Measurements from ENCODE around the gene UBE2E2. TPM values are rescaled to one million over a fixed set of nuclear protein-coding genes. Genes with fewer than 3 reads are reported as not detected.

The UBE2E2 gene
- total and polyA plus RNA-seq, 2 of the 13 experiments (the other 11 are each of a cell fraction or from before 2014, with no cell fraction given): 0.77 to 1.5 TPM

- no peak for TF ChIP-seq STAT6 (CRISPR knock-in tag; IDR thresholded peaks at IDR 0.05; ENCODE audit: borderline replicate concordance)
Measured at GRCh38 chr3:23324745-23325144, 121.6 kb downstream of the UBE2E2 start (continued).

GRCh38 chr3:23325466-23326065 is 122.4 kb downstream of the UBE2E2 start:
- CTCF ChIA-PET (ENCODE audit: low intra/inter-chr PET ratio, low total read pairs): no interaction called here
- BruUV-seq (replicated peaks): no TSS peak
- H3K9me3 ChIP-seq (ENCODE audit: low read length): no peaks in the 10 kb centered on the region
- in situ Hi-C loops (cut with HindIII; ENCODE audit: extremely low pct_ligation_motif_present, low pct_unique_long_range_greater_than_20kb): no loop called here
- no peaks in the 10 kb centered on the region for H3K36me3 ChIP-seq (replicated peaks in 1 of 2; ENCODE audit: control insufficient read depth in 1 of 2, insufficient read depth in 2 of 2, low read length in 2 of 2)
- H3K27me3 ChIP-seq (ENCODE audit: control insufficient read depth in 1 of 2, insufficient read depth in 2 of 2, low read length in 2 of 2): no peaks in the 10 kb centered on the region; a peak in 1 of 5 replicates
- TF ChIP-seq FOXK1 (CRISPR knock-in tag; IDR thresholded peaks at IDR 0.05; ENCODE audit: borderline replicate concordance, low read depth): no peak
- TF ChIP-seq TCF7L2 (IDR thresholded peaks at IDR 0.05; ENCODE audit: low read depth, low read length): no peak
- no peak for TF ChIP-seq PLRG1 (conservative IDR thresholded peaks at IDR 0.05)
- TF ChIP-seq ZNF839 (CRISPR knock-in tag; IDR thresholded peaks at IDR 0.05; ENCODE audit: borderline replicate concordance): no peak
- no peak for TF ChIP-seq MEF2D (CRISPR knock-in tag; IDR thresholded peaks at IDR 0.05)
- no peak for TF ChIP-seq ZNF468 (CRISPR knock-in tag; IDR thresholded peaks at IDR 0.05)
- TF ChIP-seq RFX3 (CRISPR knock-in tag; IDR thresholded peaks at IDR 0.05): no peak
- TF ChIP-seq ZSCAN21 (CRISPR knock-in tag; IDR thresholded peaks at IDR 0.05; ENCODE audit: borderline replicate concordance): no peak
- no peak for TF ChIP-seq MTA1 (CRISPR knock-in tag; IDR thresholded peaks at IDR 0.05; ENCODE audit: borderline replicate concordance)
- H3K4me1 ChIP-seq (ENCODE audit: insufficient read depth, low read length): no peaks in the 10 kb centered on the region
- no peak overlapping the region for H3K4me3 ChIP-seq (replicated peaks in 1 of 3; ENCODE audit: insufficient read depth in 1 of 3, low read depth in 2 of 3, low read length in 3 of 3)
- no peaks in the 10 kb centered on the region for H4K20me1 ChIP-seq (ENCODE audit: insufficient read depth, low read length)
- POLR2A ChIA-PET: no interaction called here
- intact Hi-C loops (cut with micrococcal nuclease; ENCODE audit: unreplicated experiment): no loop called here
- no peaks in the 10 kb centered on the region for H3K79me2 ChIP-seq (ENCODE audit: insufficient read depth, low read length)
- no peak overlapping the region for H3K27ac ChIP-seq (ENCODE audit: extremely low read length, insufficient read depth, low read length)
- no peak for FAIRE-seq
- no peak overlapping the region for H2AFZ ChIP-seq (ENCODE audit: low read length)
- DNase-seq (ENCODE audit: low spot score): no peak
- 26% methylated on average over 4 of the region's 4 CpGs for WGBS (ENCODE audit: low lambda C conversion rate)
- no peak overlapping the region for H3K9ac ChIP-seq (ENCODE audit: insufficient read depth, low read depth, low read length)
- ATAC-seq: no peak
- no peak overlapping the region for H3K4me2 ChIP-seq (ENCODE audit: low read depth, low read length)

Data from HepG2 (cell line).